Measurements from ENCODE around the gene CDCP1. TPM values are rescaled to one million over a fixed set of nuclear protein-coding genes. Genes with fewer than 3 reads are reported as not detected.
A peak's percentile ranks its signal among the peaks of the same experiment; 100 is the strongest.
"Not testable (repeated sequence)": the region's sequence is repeated elsewhere in the genome, so short reads cannot be mapped to it uniquely, and the experiment has no call there.

CDCP1 gene
- total and polyA plus RNA-seq, 4 donors = 0.44 to 0.99 (median 0.46) TPM

- no CpG with 5 or more reads among the region's 2 CpGs for WGBS (ENCODE audit: insufficient coverage)
Observed at GRCh38 chr3:45055032-45055410, 91.2 kb downstream of the CDCP1 start.

GRCh38 chr3:45054196-45054857 is 91.9 kb downstream of the CDCP1 start:
- peak in 1 of 6 donors; percentile 24 for DNase-seq (ENCODE audit: low read depth in 4 of 6, low spot score in 6 of 6)
- H3K36me3 ChIP-seq (ENCODE audit: control insufficient read depth, insufficient read depth, low read length) = no peaks in the 10 kb centered on the region
- no peaks in the 10 kb centered on the region for H3K27me3 ChIP-seq (ENCODE audit: control insufficient read depth, insufficient read depth, low read length)
- no peak overlapping the region for H3K4me3 ChIP-seq (ENCODE audit: low read depth, low read length)
- no peak overlapping the region for H3K27ac ChIP-seq (ENCODE audit: low read depth, low read length)
- no peaks in the 10 kb centered on the region for H3K9me3 ChIP-seq (ENCODE audit: control insufficient read depth, insufficient read depth, low read length)
- H3K4me1 ChIP-seq (ENCODE audit: control insufficient read depth, insufficient read depth, low read length) = no peaks in the 10 kb centered on the region
- no CpG with 5 or more reads among the region's 3 CpGs for WGBS (ENCODE audit: insufficient coverage)

More at GRCh38 chr3:45055032-45055410, 91.2 kb downstream of the CDCP1 start:
- no peaks in the 10 kb centered on the region for H3K4me1 ChIP-seq (ENCODE audit: control insufficient read depth, insufficient read depth, low read length)
- no peak overlapping the region for H3K4me3 ChIP-seq (ENCODE audit: low read depth, low read length)
- DNase-seq (ENCODE audit: low read depth in 4 of 6, low spot score in 6 of 6) = no peak
- H3K9me3 ChIP-seq (ENCODE audit: control insufficient read depth, insufficient read depth, low read length) = no peaks in the 10 kb centered on the region
- no peaks in the 10 kb centered on the region for H3K27me3 ChIP-seq (ENCODE audit: control insufficient read depth, insufficient read depth, low read length)
- no peaks in the 10 kb centered on the region for H3K36me3 ChIP-seq (ENCODE audit: control insufficient read depth, insufficient read depth, low read length)
- H3K27ac ChIP-seq (ENCODE audit: low read depth, low read length) = no peak overlapping the region

- DNase-seq (ENCODE audit: low read depth in 4 of 6, low spot score in 6 of 6); H3K9me3 ChIP-seq (ENCODE audit: control insufficient read depth, insufficient read depth, low read length); H3K4me1 ChIP-seq (ENCODE audit: control insufficient read depth, insufficient read depth, low read length); H3K36me3 ChIP-seq (ENCODE audit: control insufficient read depth, insufficient read depth, low read length); H3K27ac ChIP-seq (ENCODE audit: low read depth, low read length); H3K4me3 ChIP-seq (ENCODE audit: low read depth, low read length); H3K27me3 ChIP-seq (ENCODE audit: control insufficient read depth, insufficient read depth, low read length): not testable (repeated sequence)
- WGBS (ENCODE audit: insufficient coverage) = 73% methylated on average over 1 of the region's 1 CpG
Observed at GRCh38 chr3:45053805-45054195, 92.4 kb downstream of the CDCP1 start.

GRCh38 chr3:45051685-45052084 is 94.5 kb downstream of the CDCP1 start:
- no peak for DNase-seq (ENCODE audit: low read depth in 4 of 6, low spot score in 6 of 6)
- Histone ChIP-seq H3K4me1 (ENCODE audit: control insufficient read depth, insufficient read depth, low read length) (no peaks in the 10 kb centered on the region), H3K27me3 (ENCODE audit: control insufficient read depth, insufficient read depth, low read length) (no peaks in the 10 kb centered on the region), H3K27ac (ENCODE audit: low read depth, low read length) (no peak overlapping the region), H3K36me3 (ENCODE audit: control insufficient read depth, insufficient read depth, low read length) (no peaks in the 10 kb centered on the region), H3K4me3 (ENCODE audit: low read depth, low read length) (no peak overlapping the region), H3K9me3 (ENCODE audit: control insufficient read depth, insufficient read depth, low read length) (no peaks in the 10 kb centered on the region)
- 94% methylated on average over 6 of the region's 6 CpGs for whole genome bisulfite sequencing (ENCODE audit: insufficient coverage)

- no peaks in the 10 kb centered on the region for H3K36me3 ChIP-seq (ENCODE audit: control insufficient read depth, insufficient read depth, low read length)
- H3K9me3 ChIP-seq (ENCODE audit: control insufficient read depth, insufficient read depth, low read length) = no peaks in the 10 kb centered on the region
- H3K27me3 ChIP-seq (ENCODE audit: control insufficient read depth, insufficient read depth, low read length) = no peaks in the 10 kb centered on the region
- H3K27ac ChIP-seq (ENCODE audit: low read depth, low read length) = no peak overlapping the region
- no peak for DNase-seq (ENCODE audit: low read depth in 4 of 6, low spot score in 6 of 6)
- 89% methylated on average over 4 of the region's 4 CpGs for WGBS (ENCODE audit: insufficient coverage)
- H3K4me1 ChIP-seq (ENCODE audit: control insufficient read depth, insufficient read depth, low read length) = no peaks in the 10 kb centered on the region
- no peak overlapping the region for H3K4me3 ChIP-seq (ENCODE audit: low read depth, low read length)
Observed at GRCh38 chr3:45049807-45050206, 96.4 kb downstream of the CDCP1 start.

GRCh38 chr3:45048244-45048643 is 97.9 kb downstream of the CDCP1 start:
- no peak overlapping the region for H3K27ac ChIP-seq (ENCODE audit: low read depth, low read length)
- H3K4me3 ChIP-seq (ENCODE audit: low read depth, low read length) = no peak overlapping the region
- no peaks in the 10 kb centered on the region for H3K4me1 ChIP-seq (ENCODE audit: control insufficient read depth, insufficient read depth, low read length)
- no peak for DNase-seq (ENCODE audit: low read depth in 4 of 6, low spot score in 6 of 6)
- H3K36me3 ChIP-seq (ENCODE audit: control insufficient read depth, insufficient read depth, low read length) = no peaks in the 10 kb centered on the region
- H3K9me3 ChIP-seq (ENCODE audit: control insufficient read depth, insufficient read depth, low read length) = no peaks in the 10 kb centered on the region
- 94% methylated on average over 3 of the region's 4 CpGs for WGBS (ENCODE audit: insufficient coverage)
- H3K27me3 ChIP-seq (ENCODE audit: control insufficient read depth, insufficient read depth, low read length) = no peaks in the 10 kb centered on the region

GRCh38 chr3:45043728-45044299 is 102.4 kb downstream of the CDCP1 start:
- no peaks in the 10 kb centered on the region for H3K4me1 ChIP-seq (ENCODE audit: control insufficient read depth, insufficient read depth, low read length)
- H3K36me3 ChIP-seq (ENCODE audit: control insufficient read depth, insufficient read depth, low read length) = no peaks in the 10 kb centered on the region
- no peak overlapping the region for H3K4me3 ChIP-seq (ENCODE audit: low read depth, low read length)
- H3K27me3 ChIP-seq (ENCODE audit: control insufficient read depth, insufficient read depth, low read length) = no peaks in the 10 kb centered on the region
- no peak overlapping the region for H3K27ac ChIP-seq (ENCODE audit: low read depth, low read length)
- H3K9me3 ChIP-seq (ENCODE audit: control insufficient read depth, insufficient read depth, low read length) = no peaks in the 10 kb centered on the region
- DNase-seq (ENCODE audit: low read depth in 4 of 6, low spot score in 6 of 6) = no peak
- WGBS (ENCODE audit: insufficient coverage) = no CpG with 5 or more reads among the region's 2 CpGs

GRCh38 chr3:45042162-45042561 is 104.0 kb downstream of the CDCP1 start:
- WGBS (ENCODE audit: insufficient coverage) = no CpG with 5 or more reads among the region's 3 CpGs
- H3K4me3 ChIP-seq (ENCODE audit: low read depth, low read length) = no peak overlapping the region
- H3K36me3 ChIP-seq (ENCODE audit: control insufficient read depth, insufficient read depth, low read length) = no peaks in the 10 kb centered on the region
- peaks cover 4% of the 10 kb centered on the region for H3K4me1 ChIP-seq (ENCODE audit: control insufficient read depth, insufficient read depth, low read length)
- H3K9me3 ChIP-seq (ENCODE audit: control insufficient read depth, insufficient read depth, low read length) = no peaks in the 10 kb centered on the region
- DNase-seq (ENCODE audit: low read depth in 4 of 6, low spot score in 6 of 6) = no peak
- H3K27me3 ChIP-seq (ENCODE audit: control insufficient read depth, insufficient read depth, low read length) = no peaks in the 10 kb centered on the region
- H3K27ac ChIP-seq (ENCODE audit: low read depth, low read length) = no peak overlapping the region

GRCh38 chr3:45041666-45042065 is 104.5 kb downstream of the CDCP1 start:
- Histone ChIP-seq H3K4me3 (ENCODE audit: low read depth, low read length) (no peak overlapping the region), H3K9me3 (ENCODE audit: control insufficient read depth, insufficient read depth, low read length) (no peaks in the 10 kb centered on the region), H3K4me1 (ENCODE audit: control insufficient read depth, insufficient read depth, low read length) (peaks cover 6% of the 10 kb centered on the region), H3K36me3 (ENCODE audit: control insufficient read depth, insufficient read depth, low read length) (no peaks in the 10 kb centered on the region), H3K27me3 (ENCODE audit: control insufficient read depth, insufficient read depth, low read length) (peaks cover 5% of the 10 kb centered on the region), H3K27ac (ENCODE audit: low read depth, low read length) (no peak overlapping the region)
- no peak for DNase-seq (ENCODE audit: low read depth in 4 of 6, low spot score in 6 of 6)
- 82% methylated on average over 2 of the region's 2 CpGs for WGBS (ENCODE audit: insufficient coverage)

All from spinal cord (tissue), 10 donors.